Hepatocyte (in vitro differentiated cells): ENCODE results near the gene UBTD1. TPM values are rescaled to one million over a fixed set of nuclear protein-coding genes. Genes with fewer than 3 reads are reported as not detected.
A peak's percentile ranks its signal among the peaks of the same experiment; 100 is the strongest.

Source experiments
- DNase-seq: peaks from one replicate; pipeline ENCODE4 v3.0.0-alpha.2; 2016; ENCODE audit warnings: low spot score
- H2AFZ ChIP-seq: fragments of 200-600 bp; sonication (generic); 2 replicates; pipeline ENCODE4 v1.6.0; 2016; ENCODE audit warnings: antibody characterized with exemption, mild to moderate bottlenecking
- H3K27ac ChIP-seq: fragments of 200-600 bp; sonication (generic); 2 replicates; pipeline ENCODE4 v1.5.1; 2016; ENCODE audit warnings: mild to moderate bottlenecking
- H3K27me3 ChIP-seq: fragments of 200-600 bp; sonication (generic); 2 replicates; pipeline ENCODE4 v1.6.1; 2016
- H3K36me3 ChIP-seq: fragments of 200-600 bp; sonication (generic); replicated peaks from 2 replicates; pipeline ENCODE4 v1.5.1; 2016; ENCODE audit warnings: low read depth; ENCODE audit not compliant: insufficient read depth
- H3K4me1 ChIP-seq: fragments of 200-600 bp; sonication (generic); 2 replicates; pipeline ENCODE4 v1.5.1; 2016; ENCODE audit warnings: mild to moderate bottlenecking, moderate library complexity; ENCODE audit not compliant: insufficient read depth
- H3K4me2 ChIP-seq: fragments of 200-600 bp; sonication (generic); 2 replicates; pipeline ENCODE4 v1.6.0; 2016
- H3K4me3 ChIP-seq: fragments of 200-600 bp; sonication (generic); 2 replicates; pipeline ENCODE4 v1.5.1; 2016; ENCODE audit warnings: mild to moderate bottlenecking
- H3K79me2 ChIP-seq: fragments of 200-600 bp; sonication (generic); 2 replicates; pipeline ENCODE4 v1.6.0; 2017; ENCODE audit warnings: mild to moderate bottlenecking
- H3K9me2 ChIP-seq: fragments of 200-600 bp; sonication (generic); replicated peaks from 2 replicates; pipeline ENCODE4 v1.6.0; 2017; ENCODE audit warnings: mild to moderate bottlenecking; ENCODE audit not compliant: insufficient read depth
- H3K9me3 ChIP-seq: fragments of 200-600 bp; sonication (generic); 2 replicates; pipeline ENCODE4 v1.5.1; 2016; ENCODE audit warnings: low read depth, mild to moderate bottlenecking
- H4K20me1 ChIP-seq: fragments of 200-600 bp; sonication (generic); 2 replicates; pipeline ENCODE4 v1.6.0; 2016; ENCODE audit warnings: mild to moderate bottlenecking; ENCODE audit not compliant: insufficient read depth, poor library complexity, severe bottlenecking
- EZH2 ChIP-seq: fragments of 200-600 bp; sonication (generic); IDR thresholded peaks from 2 replicates; pipeline ENCODE4 v1.6.1; 2016; ENCODE audit warnings: antibody characterized with exemption, mild to moderate bottlenecking, borderline replicate concordance
- EZH2phosphoT487 ChIP-seq: fragments of 200-600 bp; sonication (generic); IDR thresholded peaks from one replicate; pipeline ENCODE4 v1.6.1; 2018; ENCODE audit warnings: antibody characterized with exemption, mild to moderate bottlenecking, low read depth, moderate library complexity; ENCODE audit not compliant: unreplicated experiment, severe bottlenecking
- WGBS: methylation state at CpG from one replicate; pipeline ENCODE4 v1.1.6; 2016; ENCODE audit warnings: low lambda C conversion rate; ENCODE audit errors: missing lambda C conversion rate; 5-methylcytosine and 5-hydroxymethylcytosine counted together
- polyA plus RNA-seq: library from polyadenylated mRNA; unstranded; fragments of >200 nt; fragmentation: Nextera tagmentation; extraction: Ambion mirVana; gene quantifications from 2 replicates; pipeline ENCODE4 v1.2.1, GENCODE V29; 2016
- total RNA-seq: library from RNA; depleted of rRNA; stranded (reverse); fragments of >200 nt; gene quantifications from 2 replicates; pipeline ENCODE4 v1.2.3, GENCODE V29; 2014
- TF ChIP-seq, protein P1 (sequence below): fragments of 200-600 bp; sonication (generic); IDR thresholded peaks from 2 replicates; pipeline ENCODE4 v1.5.1; 2016; ENCODE audit warnings: antibody characterized with exemption, mild to moderate bottlenecking; ENCODE audit not compliant: poor library complexity

The UBTD1 gene
- total and polyA plus RNA-seq, 2 experiments from 2014 or later: 12.8 to 37.0 TPM

DNA sequence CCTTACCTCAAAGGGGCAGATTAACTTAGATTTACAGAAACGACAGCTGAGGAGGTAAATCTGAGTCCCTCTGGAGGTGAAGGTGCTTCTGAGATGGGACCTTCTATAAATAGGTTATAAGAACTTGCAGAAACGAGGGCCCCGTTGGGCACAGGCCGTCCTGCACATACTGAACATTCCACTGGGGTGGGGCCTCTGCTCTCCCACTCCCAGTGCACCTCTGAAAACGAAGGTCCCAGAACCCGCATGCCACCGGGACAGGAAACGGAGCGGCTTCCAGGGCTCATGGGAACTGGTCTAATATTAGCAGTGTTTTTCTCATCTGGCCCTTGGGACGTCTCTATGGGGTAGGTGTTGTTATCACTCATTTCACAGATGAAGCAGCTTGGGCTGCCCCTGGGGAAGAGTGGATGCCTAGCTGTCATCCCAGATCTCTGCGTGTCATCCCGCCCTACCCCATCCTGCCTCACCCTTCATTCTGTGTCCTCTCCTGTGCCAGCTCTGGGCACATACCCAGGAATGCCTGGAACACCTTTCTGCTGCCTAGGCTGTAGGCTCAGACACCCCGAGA, 110.4 kb downstream of the UBTD1 start:
- no peaks in the 10 kb centered on the region for H4K20me1 ChIP-seq
- H3K4me3 ChIP-seq: no peak overlapping the region
- H3K79me2 ChIP-seq: no peaks in the 10 kb centered on the region
- 83% methylated on average over 13 of the region's 13 CpGs for WGBS
- H2AFZ ChIP-seq: no peak overlapping the region
- no peak overlapping the region for H3K4me2 ChIP-seq
- no peak for DNase-seq
- TF ChIP-seq, protein P1, sequence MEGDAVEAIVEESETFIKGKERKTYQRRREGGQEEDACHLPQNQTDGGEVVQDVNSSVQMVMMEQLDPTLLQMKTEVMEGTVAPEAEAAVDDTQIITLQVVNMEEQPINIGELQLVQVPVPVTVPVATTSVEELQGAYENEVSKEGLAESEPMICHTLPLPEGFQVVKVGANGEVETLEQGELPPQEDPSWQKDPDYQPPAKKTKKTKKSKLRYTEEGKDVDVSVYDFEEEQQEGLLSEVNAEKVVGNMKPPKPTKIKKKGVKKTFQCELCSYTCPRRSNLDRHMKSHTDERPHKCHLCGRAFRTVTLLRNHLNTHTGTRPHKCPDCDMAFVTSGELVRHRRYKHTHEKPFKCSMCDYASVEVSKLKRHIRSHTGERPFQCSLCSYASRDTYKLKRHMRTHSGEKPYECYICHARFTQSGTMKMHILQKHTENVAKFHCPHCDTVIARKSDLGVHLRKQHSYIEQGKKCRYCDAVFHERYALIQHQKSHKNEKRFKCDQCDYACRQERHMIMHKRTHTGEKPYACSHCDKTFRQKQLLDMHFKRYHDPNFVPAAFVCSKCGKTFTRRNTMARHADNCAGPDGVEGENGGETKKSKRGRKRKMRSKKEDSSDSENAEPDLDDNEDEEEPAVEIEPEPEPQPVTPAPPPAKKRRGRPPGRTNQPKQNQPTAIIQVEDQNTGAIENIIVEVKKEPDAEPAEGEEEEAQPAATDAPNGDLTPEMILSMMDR: no peak
- TF ChIP-seq EZH2 (no peak), EZH2phosphoT487 (no peak)
- no peaks in the 10 kb centered on the region for H3K27me3 ChIP-seq
- H3K4me1 ChIP-seq: no peaks in the 10 kb centered on the region
- no peaks in the 10 kb centered on the region for H3K36me3 ChIP-seq
- no peaks in the 10 kb centered on the region for H3K9me2 ChIP-seq
- H3K9me3 ChIP-seq: no peaks in the 10 kb centered on the region
- no peak overlapping the region for H3K27ac ChIP-seq

DNA sequence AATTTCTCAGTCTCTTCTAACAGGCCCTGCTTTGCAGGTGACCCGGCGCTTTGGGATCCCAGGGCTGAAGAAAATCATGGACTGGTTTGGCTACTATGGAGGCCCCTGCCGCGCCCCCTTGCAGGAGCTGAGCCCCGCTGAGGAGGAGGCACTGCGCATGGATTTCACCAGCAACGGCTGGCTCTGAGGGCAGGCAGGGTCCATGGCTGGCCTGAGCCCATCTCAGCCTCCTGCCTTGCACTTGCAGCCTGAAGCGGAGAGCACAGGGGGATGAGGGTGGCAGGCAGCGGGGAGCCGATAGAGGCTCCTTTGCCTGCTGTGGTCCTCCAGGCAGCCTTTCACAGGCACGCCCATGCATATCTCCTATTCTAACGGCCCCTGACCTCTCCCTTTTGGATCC, 112.7 kb downstream of the UBTD1 start:
- H3K9me3 ChIP-seq: no peaks in the 10 kb centered on the region
- no peak overlapping the region for H3K27ac ChIP-seq
- no peak overlapping the region for H3K4me2 ChIP-seq
- H3K36me3 ChIP-seq: no peaks in the 10 kb centered on the region
- no peak overlapping the region for H3K4me3 ChIP-seq
- H3K4me1 ChIP-seq: no peaks in the 10 kb centered on the region
- no peaks in the 10 kb centered on the region for H4K20me1 ChIP-seq
- H3K27me3 ChIP-seq: no peaks in the 10 kb centered on the region
- H3K79me2 ChIP-seq: no peaks in the 10 kb centered on the region
- no peaks in the 10 kb centered on the region for H3K9me2 ChIP-seq
- no peak for DNase-seq
- TF ChIP-seq EZH2phosphoT487: no peak
- no peak for TF ChIP-seq EZH2
- 88% methylated on average over 12 of the region's 12 CpGs for WGBS
- H2AFZ ChIP-seq: no peak overlapping the region

DNA sequence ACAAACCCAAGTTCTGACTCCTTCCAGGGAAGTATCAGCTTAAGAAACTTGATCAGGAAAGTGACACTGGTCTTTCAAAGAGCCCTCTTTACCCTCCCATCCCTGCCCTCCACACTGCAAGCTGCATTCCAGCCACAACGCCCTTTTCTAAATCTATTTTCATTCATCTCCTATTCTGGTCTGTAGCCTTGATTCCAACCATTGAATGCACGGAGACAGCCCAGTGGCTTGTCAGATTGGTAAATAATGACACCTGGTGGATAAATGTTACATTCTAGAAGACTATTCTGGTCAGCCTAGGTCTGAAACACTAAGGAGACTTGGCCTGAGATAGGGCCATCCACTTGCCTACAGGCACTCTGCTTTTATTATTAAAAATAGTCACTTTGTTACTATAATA, 113.7 kb downstream of the UBTD1 start:
- WGBS: 56% methylated on average over 2 of the region's 2 CpGs
- H3K4me2 ChIP-seq: no peak overlapping the region

DNA sequence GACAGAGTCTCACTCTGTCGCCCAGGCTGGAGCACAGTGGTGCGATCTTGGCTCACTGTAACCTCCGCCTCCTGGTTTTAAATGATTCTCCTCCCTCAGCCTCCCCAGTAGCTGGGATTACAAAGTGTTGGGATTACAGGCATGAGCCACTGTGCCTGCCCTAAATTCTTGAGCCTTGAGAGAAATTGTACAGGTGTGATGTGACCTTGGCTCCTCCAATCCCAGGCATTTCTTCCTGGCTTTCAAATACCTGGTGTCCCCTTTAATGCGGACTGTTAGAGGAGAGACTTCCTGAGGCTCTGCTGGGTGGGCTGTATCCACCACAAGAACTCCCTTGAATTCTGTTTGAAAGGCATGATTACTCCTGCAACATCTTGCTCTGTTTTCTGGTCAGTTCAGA, 119.6 kb downstream of the UBTD1 start:
- Histone ChIP-seq H4K20me1 (no peaks in the 10 kb centered on the region), H3K79me2 (no peaks in the 10 kb centered on the region), H3K27ac (no peak overlapping the region), H3K4me1 (no peaks in the 10 kb centered on the region), H3K4me2 (no peak overlapping the region), H3K27me3 (no peaks in the 10 kb centered on the region), H3K36me3 (no peaks in the 10 kb centered on the region), H3K9me3 (no peaks in the 10 kb centered on the region), H3K9me2 (no peaks in the 10 kb centered on the region), H3K4me3 (no peak overlapping the region), H2AFZ (no peak overlapping the region)
- DNase-seq: no peak
- 99% methylated on average over 4 of the region's 4 CpGs for WGBS
- TF ChIP-seq EZH2 (no peak), EZH2phosphoT487 (no peak)
- TF ChIP-seq, protein P1: no peak

More for the DNA sequence above, 113.7 kb downstream of the UBTD1 start:
- H2AFZ ChIP-seq: no peak overlapping the region
- DNase-seq: peak; percentile 56
- H3K4me3 ChIP-seq: no peak overlapping the region
- no peaks in the 10 kb centered on the region for H4K20me1 ChIP-seq
- H3K36me3 ChIP-seq: no peaks in the 10 kb centered on the region
- no peaks in the 10 kb centered on the region for H3K9me2 ChIP-seq
- no peaks in the 10 kb centered on the region for H3K4me1 ChIP-seq
- H3K9me3 ChIP-seq: no peaks in the 10 kb centered on the region
- no peak for TF ChIP-seq EZH2phosphoT487
- TF ChIP-seq, protein P1: peak; percentile 56
- H3K27ac ChIP-seq: no peak overlapping the region
- no peaks in the 10 kb centered on the region for H3K79me2 ChIP-seq
- H3K27me3 ChIP-seq: no peaks in the 10 kb centered on the region
